ENCODE results near the gene ABCA1.
A peak's percentile ranks its signal among the peaks of the same experiment; 100 is the strongest.

The ABCA1 gene

GRCh38 chr9:104750185-104750767, 177.7 kb downstream of the ABCA1 start:
- DNase-seq (ENCODE audit: low spot score): no peak

DNA sequence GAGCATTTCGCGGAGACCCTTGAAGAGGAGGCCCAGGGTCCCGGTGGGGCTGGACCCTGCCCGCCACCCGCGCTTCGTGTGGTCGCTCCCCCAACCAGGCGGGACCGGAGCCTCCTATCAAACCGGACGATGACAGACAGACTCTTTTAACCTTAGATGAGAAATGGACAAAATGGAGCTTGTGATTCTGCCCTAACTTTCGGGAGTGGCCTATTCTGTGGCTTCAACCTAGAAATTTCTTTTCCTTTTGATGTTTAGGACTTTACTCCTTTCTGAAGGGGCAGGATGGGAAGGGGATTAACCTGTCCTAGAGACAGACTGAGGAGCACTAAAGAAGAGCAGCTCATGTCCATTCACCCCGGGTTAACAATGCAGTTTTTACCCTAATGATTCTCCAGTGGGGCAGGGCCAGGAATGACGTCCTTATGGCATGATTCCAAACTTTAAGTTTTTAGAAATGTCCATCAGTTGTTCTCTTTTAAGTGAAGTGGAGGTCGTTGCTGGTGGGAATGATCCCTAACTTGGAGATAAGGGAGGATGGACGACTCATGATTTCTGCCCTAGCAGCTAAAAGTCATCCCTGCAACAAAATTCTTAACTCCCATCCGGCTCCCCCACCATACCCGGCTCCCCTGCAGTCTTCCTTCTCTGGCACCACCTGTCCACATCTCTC, 179.5 kb downstream of the ABCA1 start:
- no peak for DNase-seq (ENCODE audit: low spot score)

- DNase-seq (ENCODE audit: low spot score): peak; percentile 85
Observed at GRCh38 chr9:104747565-104748358, 180.2 kb downstream of the ABCA1 start, which contains the start of gene NIPSNAP3A. Gene NIPSNAP3A (plus strand): TSS chr9:104747683. CDS start chr9:104747793, 110 bp downstream.

DNA sequence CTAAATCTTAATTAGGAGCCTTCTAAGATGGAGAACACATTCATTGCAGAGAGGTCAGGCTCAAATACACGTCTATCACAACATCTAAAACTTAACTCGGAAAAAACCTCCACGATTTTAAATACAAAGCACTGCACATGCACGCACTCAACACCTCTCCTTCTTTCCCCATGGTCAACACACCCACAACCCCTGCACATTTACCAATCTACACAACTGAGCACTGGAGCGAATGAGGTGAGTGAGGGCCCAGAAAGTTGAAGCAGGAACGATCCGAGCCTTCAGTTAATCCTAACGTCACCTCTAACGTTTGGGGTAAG, 180.8 kb downstream of the ABCA1 start:
- no peak for DNase-seq (ENCODE audit: low spot score)

- DNase-seq (ENCODE audit: low spot score): no peak
Observed at GRCh38 chr9:104746798-104747197, 181.2 kb downstream of the ABCA1 start.

DNA sequence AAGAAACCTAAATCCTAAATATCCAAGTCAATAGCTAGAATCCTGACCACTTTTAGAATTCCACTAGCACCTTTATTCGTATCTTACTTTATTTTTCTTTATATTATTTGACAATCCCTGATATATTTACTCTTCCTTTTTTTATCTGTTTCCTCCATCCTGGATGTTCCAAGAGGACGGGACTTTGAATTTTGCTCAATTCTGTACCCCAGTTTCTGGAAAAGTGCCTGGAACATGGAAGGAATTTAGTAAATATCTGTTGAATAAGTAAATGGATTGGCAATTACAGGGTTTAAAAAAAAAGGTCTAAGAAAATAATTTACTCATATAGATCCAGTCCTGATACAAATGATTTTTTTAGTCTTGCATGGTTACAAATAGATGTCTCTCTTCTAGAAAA, 181.7 kb downstream of the ABCA1 start:
- DNase-seq (ENCODE audit: low spot score): no peak

- DNase-seq (ENCODE audit: low spot score): no peak
Observed at GRCh38 chr9:104745852-104746251, 182.1 kb downstream of the ABCA1 start.

- peak; percentile 77 for DNase-seq (ENCODE audit: low spot score)
Observed at GRCh38 chr9:104743376-104743985, 184.5 kb downstream of the ABCA1 start.

DNA sequence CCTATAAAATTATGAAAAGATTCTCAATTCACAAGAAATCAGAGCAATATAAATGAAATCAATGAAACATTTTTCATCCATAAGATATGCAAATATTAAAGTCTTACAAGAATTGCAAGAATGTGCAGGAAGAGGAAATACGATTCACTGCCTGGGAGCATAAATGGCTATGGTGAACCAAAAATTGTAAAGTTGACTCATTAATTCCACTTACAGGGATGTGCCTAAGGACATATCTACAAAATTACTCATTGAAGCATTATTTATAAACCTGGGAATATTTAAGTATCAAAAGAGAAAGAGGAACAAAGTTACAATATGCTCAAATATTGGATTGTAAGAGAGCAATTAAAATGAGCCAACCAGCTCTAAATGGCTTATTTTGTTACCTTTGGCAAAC, 187.3 kb downstream of the ABCA1 start:
- no peak for DNase-seq (ENCODE audit: low spot score)

DNA sequence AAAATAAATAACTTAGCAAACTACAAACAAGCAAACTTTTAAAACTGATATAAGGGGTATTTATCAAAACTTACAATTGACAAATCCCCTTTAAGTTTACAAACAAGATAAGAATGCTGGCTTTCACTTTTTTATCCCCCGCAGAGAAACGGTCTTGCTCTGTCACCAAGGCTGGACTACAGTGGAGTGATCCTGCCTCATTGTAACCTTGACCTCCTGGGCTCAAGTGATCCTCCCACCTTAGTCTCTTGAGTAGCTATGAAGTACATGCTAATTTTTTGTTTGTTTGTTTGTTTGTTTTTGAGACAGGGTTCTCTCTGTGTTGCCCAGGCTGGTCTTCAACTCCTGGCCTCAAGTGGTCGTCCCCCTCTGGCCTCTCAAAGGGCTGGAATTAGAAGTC, 189.5 kb downstream of the ABCA1 start:
- no peak for DNase-seq (ENCODE audit: low spot score)
